Neural progenitor cell (in vitro differentiated cells): ENCODE results near the gene STXBP4. TPM values are rescaled to one million over a fixed set of nuclear protein-coding genes. Genes with fewer than 3 reads are reported as not detected.

Experiments used
- DNase-seq: peaks from one replicate; pipeline ENCODE4 v3.0.0-alpha.2; 2016; ENCODE audit warnings: low spot score
- H2AFZ ChIP-seq: fragments of 200-600 bp; sonication (generic); replicated peaks from 2 replicates; pipeline ENCODE4 v1.6.1; 2016; ENCODE audit warnings: antibody characterized with exemption
- H3F3A ChIP-seq: fragments of 200-600 bp; sonication (generic); 2 replicates; pipeline ENCODE4 v1.6.1; 2016; ENCODE audit warnings: antibody characterized with exemption, low read depth
- H3K27ac ChIP-seq: fragments of 200-600 bp; sonication (generic); 2 replicates; pipeline ENCODE4 v1.5.1; 2016; ENCODE audit warnings: mild to moderate bottlenecking
- H3K27me3 ChIP-seq: fragments of 200-600 bp; sonication (generic); 2 replicates; pipeline ENCODE4 v1.6.1; 2016; ENCODE audit warnings: mild to moderate bottlenecking, moderate library complexity
- H3K36me3 ChIP-seq: fragments of 200-600 bp; sonication (generic); 2 replicates; pipeline ENCODE4 v1.5.1; 2016
- H3K4me1 ChIP-seq: fragments of 200-600 bp; sonication (generic); 2 replicates; pipeline ENCODE4 v1.6.1; 2016; ENCODE audit warnings: mixed run types
- H3K4me2 ChIP-seq: fragments of 200-600 bp; sonication (generic); 2 replicates; pipeline ENCODE4 v1.6.1; 2016
- H3K4me3 ChIP-seq: fragments of 200-600 bp; sonication (generic); 2 replicates; pipeline ENCODE4 v1.5.1; 2016
- H3K79me2 ChIP-seq: fragments of 200-600 bp; sonication (generic); 2 replicates; pipeline ENCODE4 v1.6.1; 2016; ENCODE audit warnings: low read depth
- H3K9ac ChIP-seq: fragments of 200-600 bp; sonication (generic); 2 replicates; pipeline ENCODE4 v1.6.1; 2016
- H3K9me3 ChIP-seq: fragments of 200-600 bp; sonication (generic); 2 replicates; pipeline ENCODE4 v1.5.1; 2016; ENCODE audit warnings: low read depth
- H4K20me1 ChIP-seq: fragments of 200-600 bp; sonication (generic); 2 replicates; pipeline ENCODE4 v1.6.1; 2016; ENCODE audit warnings: low read depth
- H3K27ac Mint-ChIP-seq: 3 replicates; pipeline ENCODE4 v1.8.0; 2021; ENCODE audit warnings: mixed read lengths
- H3K27me3 Mint-ChIP-seq: 2 replicates; pipeline ENCODE4 v1.8.0; 2022; ENCODE audit warnings: low read depth, mild to moderate bottlenecking, inconsistent platforms, moderate library complexity, mixed read lengths; ENCODE audit not compliant: insufficient read depth
- H3K36me3 Mint-ChIP-seq: 3 replicates; pipeline ENCODE4 v1.8.0; 2021; ENCODE audit warnings: mixed read lengths
- H3K4me1 Mint-ChIP-seq: 3 replicates; pipeline ENCODE4 v1.8.0; 2021; ENCODE audit warnings: mixed read lengths
- H3K4me3 Mint-ChIP-seq: 3 replicates; pipeline ENCODE4 v1.8.0; 2021; ENCODE audit warnings: mild to moderate bottlenecking, moderate library complexity, mixed read lengths
- H3K9me3 Mint-ChIP-seq: 3 replicates; pipeline ENCODE4 v1.8.0; 2020; ENCODE audit warnings: mixed read lengths
- CTCF ChIP-seq: fragments of 200-600 bp; sonication (generic); IDR thresholded peaks from 2 replicates; pipeline ENCODE4 v1.5.1; 2017; ENCODE audit warnings: antibody characterized with exemption, mild to moderate bottlenecking
- EZH2 ChIP-seq: fragments of 200-600 bp; sonication (generic); IDR thresholded peaks from 2 replicates; pipeline ENCODE4 v1.6.1; 2017; ENCODE audit warnings: antibody characterized with exemption, mild to moderate bottlenecking, moderate library complexity
- EZH2phosphoT487 ChIP-seq: fragments of 200-600 bp; sonication (generic); IDR thresholded peaks from 2 replicates; pipeline ENCODE4 v1.6.1; 2017; ENCODE audit warnings: antibody characterized with exemption
- total RNA-seq: library from RNA; depleted of rRNA; stranded (reverse); fragments of >200 nt; gene quantifications from 2 replicates; pipeline ENCODE4 v1.2.3, GENCODE V29; 2015; ENCODE audit warnings: low replicate concordance

The STXBP4 gene
- total RNA-seq, 1 donor from 2014 or later = 111 TPM

GRCh38 chr17:55201308-55201932 is 232.9 kb downstream of the STXBP4 start:
- Mint-ChIP-seq H3K4me1 (peaks cover 17% of the 10 kb centered on the region), H3K36me3 (no peaks in the 10 kb centered on the region), H3K9me3 (peaks cover 2% of the 10 kb centered on the region), H3K27ac (no peak overlapping the region), H3K27me3 (peaks cover 3% of the 10 kb centered on the region), H3K4me3 (no peak overlapping the region)
- no peak overlapping the region for H3K27ac ChIP-seq
- H4K20me1 ChIP-seq = no peaks in the 10 kb centered on the region
- no peak overlapping the region for H3K9ac ChIP-seq
- H3K27me3 ChIP-seq = no peaks in the 10 kb centered on the region
- H3K4me2 ChIP-seq = no peak overlapping the region
- H3F3A ChIP-seq = no peaks in the 10 kb centered on the region
- H2AFZ ChIP-seq = peak overlapping the region; percentile 72
- H3K4me1 ChIP-seq = no peaks in the 10 kb centered on the region
- no peak for DNase-seq
- H3K4me3 ChIP-seq = no peak overlapping the region
- peaks cover 9% of the 10 kb centered on the region for H3K9me3 ChIP-seq
- TF ChIP-seq EZH2phosphoT487 = no peak
- no peak for TF ChIP-seq CTCF
- TF ChIP-seq EZH2 = no peak
- no peaks in the 10 kb centered on the region for H3K36me3 ChIP-seq
- H3K79me2 ChIP-seq = no peaks in the 10 kb centered on the region

- Mint-ChIP-seq H3K27ac (no peak overlapping the region), H3K27me3 (peaks cover 3% of the 10 kb centered on the region), H3K36me3 (no peaks in the 10 kb centered on the region), H3K4me1 (peaks cover 17% of the 10 kb centered on the region), H3K4me3 (no peak overlapping the region), H3K9me3 (peaks cover 2% of the 10 kb centered on the region)
- Histone ChIP-seq H4K20me1 (no peaks in the 10 kb centered on the region), H2AFZ (no peak overlapping the region), H3K27me3 (no peaks in the 10 kb centered on the region), H3K36me3 (no peaks in the 10 kb centered on the region), H3F3A (no peaks in the 10 kb centered on the region), H3K79me2 (no peaks in the 10 kb centered on the region), H3K9me3 (peaks cover 9% of the 10 kb centered on the region), H3K27ac (no peak overlapping the region), H3K4me1 (no peaks in the 10 kb centered on the region), H3K4me2 (no peak overlapping the region), H3K9ac (no peak overlapping the region), H3K4me3 (no peak overlapping the region)
- TF ChIP-seq EZH2phosphoT487 = no peak
- no peak for TF ChIP-seq EZH2
- no peak for DNase-seq
Measured at GRCh38 chr17:55202896-55203295, 234.3 kb downstream of the STXBP4 start.

GRCh38 chr17:55208078-55208812 is 239.7 kb downstream of the STXBP4 start:
- Histone ChIP-seq H4K20me1 (no peaks in the 10 kb centered on the region), H3K27ac (no peak overlapping the region), H3K79me2 (no peaks in the 10 kb centered on the region), H3K4me2 (no peak overlapping the region), H3F3A (no peaks in the 10 kb centered on the region), H3K9me3 (peaks cover 9% of the 10 kb centered on the region), H2AFZ (no peak overlapping the region), H3K27me3 (no peaks in the 10 kb centered on the region), H3K36me3 (no peaks in the 10 kb centered on the region), H3K4me3 (no peak overlapping the region), H3K9ac (no peak overlapping the region), H3K4me1 (no peaks in the 10 kb centered on the region)
- no peak for DNase-seq
- H3K36me3 Mint-ChIP-seq = no peaks in the 10 kb centered on the region
- H3K4me3 Mint-ChIP-seq = no peak overlapping the region
- TF ChIP-seq EZH2phosphoT487 = no peak
- TF ChIP-seq EZH2 = no peak
- no peak for TF ChIP-seq CTCF
- peaks cover 5% of the 10 kb centered on the region for H3K27me3 Mint-ChIP-seq
- peaks cover 2% of the 10 kb centered on the region for H3K9me3 Mint-ChIP-seq
- H3K27ac Mint-ChIP-seq = no peak overlapping the region
- no peaks in the 10 kb centered on the region for H3K4me1 Mint-ChIP-seq

GRCh38 chr17:55210292-55210691 is 241.7 kb downstream of the STXBP4 start:
- TF ChIP-seq CTCF (no peak), EZH2phosphoT487 (no peak), EZH2 (no peak)
- Histone ChIP-seq H3K4me3 (no peak overlapping the region), H3K9ac (no peak overlapping the region), H3K4me2 (no peak overlapping the region), H3K9me3 (no peaks in the 10 kb centered on the region), H4K20me1 (no peaks in the 10 kb centered on the region), H3K36me3 (no peaks in the 10 kb centered on the region), H3K79me2 (no peaks in the 10 kb centered on the region), H3F3A (no peaks in the 10 kb centered on the region), H3K27me3 (no peaks in the 10 kb centered on the region), H3K4me1 (no peaks in the 10 kb centered on the region), H3K27ac (no peak overlapping the region), H2AFZ (no peak overlapping the region)
- Mint-ChIP-seq H3K4me1 (no peaks in the 10 kb centered on the region), H3K27me3 (peaks cover 5% of the 10 kb centered on the region), H3K27ac (no peak overlapping the region), H3K9me3 (no peaks in the 10 kb centered on the region), H3K36me3 (no peaks in the 10 kb centered on the region), H3K4me3 (no peak overlapping the region)
- DNase-seq = no peak
